ENCODE results near the gene SLC3A2.

GRCh38 chr11:62889126-62889483 lies 8.4 kb downstream of the SLC3A2 start:
- TF ChIP-seq GATA2 (IDR thresholded peaks at IDR 0.05; ENCODE audit: low read depth, low read length) (no peak), GATA3 (IDR thresholded peaks at IDR 0.05; ENCODE audit: low read depth, low read length) (no peak)
